HEK293T (cell line): ENCODE results near the gene EIF4E2.

Source experiments
- ARNT ChIP-seq: fragments of 450-650 bp; IDR thresholded peaks from 2 replicates; pipeline ENCODE4 v1.6.1; 2017; ENCODE audit warnings: mild to moderate bottlenecking
- BHLHE40 ChIP-seq: fragments of 450-650 bp; IDR thresholded peaks from 2 replicates; pipeline ENCODE4 v1.6.1; 2016; ENCODE audit warnings: mild to moderate bottlenecking, moderate library complexity, borderline replicate concordance
- FOXA1 ChIP-seq: fragments of 450-650 bp; IDR thresholded peaks from 2 replicates; pipeline ENCODE4 v1.6.1; 2016; ENCODE audit warnings: mild to moderate bottlenecking
- FOXM1 ChIP-seq: fragments of 450-650 bp; IDR thresholded peaks from 2 replicates; pipeline ENCODE4 v1.6.1; 2017; ENCODE audit warnings: mild to moderate bottlenecking, borderline replicate concordance
- NFRKB ChIP-seq: fragments of 450-650 bp; IDR thresholded peaks from 2 replicates; pipeline ENCODE4 v1.6.1; 2016; ENCODE audit warnings: mild to moderate bottlenecking, moderate library complexity
- SP1 ChIP-seq: fragments of 450-650 bp; IDR thresholded peaks from 2 replicates; pipeline ENCODE4 v1.6.1; 2017
- SUZ12 ChIP-seq: fragments of 450-650 bp; IDR thresholded peaks from 2 replicates; pipeline ENCODE4 v1.6.1; 2016; ENCODE audit warnings: mild to moderate bottlenecking
- TARDBP ChIP-seq: fragments of 450-650 bp; IDR thresholded peaks from 2 replicates; pipeline ENCODE4 v1.6.1; 2016
- TF ChIP-seq, protein P1 (sequence below): fragments of 450-650 bp; IDR thresholded peaks from 2 replicates; pipeline ENCODE4 v1.6.1; 2016

- TF ChIP-seq NFRKB (no peak), ARNT (no peak), FOXA1 (no peak), SUZ12 (no peak), FOXM1 (no peak), TARDBP (no peak), SP1 (no peak), BHLHE40 (no peak)
- TF ChIP-seq, protein P1, sequence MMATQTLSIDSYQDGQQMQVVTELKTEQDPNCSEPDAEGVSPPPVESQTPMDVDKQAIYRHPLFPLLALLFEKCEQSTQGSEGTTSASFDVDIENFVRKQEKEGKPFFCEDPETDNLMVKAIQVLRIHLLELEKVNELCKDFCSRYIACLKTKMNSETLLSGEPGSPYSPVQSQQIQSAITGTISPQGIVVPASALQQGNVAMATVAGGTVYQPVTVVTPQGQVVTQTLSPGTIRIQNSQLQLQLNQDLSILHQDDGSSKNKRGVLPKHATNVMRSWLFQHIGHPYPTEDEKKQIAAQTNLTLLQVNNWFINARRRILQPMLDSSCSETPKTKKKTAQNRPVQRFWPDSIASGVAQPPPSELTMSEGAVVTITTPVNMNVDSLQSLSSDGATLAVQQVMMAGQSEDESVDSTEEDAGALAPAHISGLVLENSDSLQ, result no peak
Observed at GRCh38 chr2:232537079-232537478, 13.4 kb upstream of the EIF4E2 start.
